CD14-positive monocyte (primary cell): ENCODE measurements around the gene MYPN. TPM values are rescaled to one million over a fixed set of nuclear protein-coding genes. Genes with fewer than 3 reads are reported as not detected.

Source experiments
- DNase-seq, 3 donors: peaks; one replicate each; pipeline ENCODE4 v3.0.0-alpha.2; 2011 to 2022
- H2AFZ ChIP-seq: 2 replicates; pipeline ENCODE4 v1.6.0; 2012; ENCODE audit warnings: mild to moderate bottlenecking, low read depth, low read length, inconsistent platforms; ENCODE audit not compliant: insufficient read depth, poor library complexity, severe bottlenecking
- H3K27ac ChIP-seq, 2 donors: 1 replicate in 1 of 2; 2 replicates in 1 of 2; pipeline ENCODE4 v1.5.1; 2012 to 2013; ENCODE audit warnings: low read length in 2 of 2, control low read depth in 1 of 2, inconsistent platforms in 1 of 2, low read depth in 1 of 2, mild to moderate bottlenecking in 1 of 2
- H3K27me3 ChIP-seq, 2 donors: one replicate each; pipeline versions ENCODE4 v1.6.0 to v1.6.1; 2011 to 2013; ENCODE audit warnings: low read length in 2 of 2; ENCODE audit not compliant: control insufficient read depth in 2 of 2, insufficient read depth in 2 of 2
- H3K36me3 ChIP-seq, 2 donors: replicated peaks in 1 of 2; 1 replicate in 1 of 2; 2 replicates in 1 of 2; pipeline versions ENCODE4 v1.5.1 to v1.6.1; 2012 to 2013; ENCODE audit warnings: low read length in 2 of 2, control low read depth in 1 of 2, inconsistent platforms in 1 of 2, mild to moderate bottlenecking in 1 of 2; ENCODE audit not compliant: insufficient read depth in 2 of 2, control insufficient read depth in 1 of 2
- H3K4me1 ChIP-seq, 2 donors: 1 replicate in 1 of 2; 2 replicates in 1 of 2; pipeline versions ENCODE4 v1.5.1 to v1.6.1; 2012 to 2013; ENCODE audit warnings: low read length in 2 of 2, control low read depth in 1 of 2, inconsistent platforms in 1 of 2, mild to moderate bottlenecking in 1 of 2, moderate library complexity in 1 of 2; ENCODE audit not compliant: insufficient read depth in 2 of 2, control insufficient read depth in 1 of 2
- H3K4me2 ChIP-seq: replicated peaks from 2 replicates; pipeline ENCODE3; 2012; ENCODE audit warnings: low read length, moderate library complexity, mild to moderate bottlenecking; ENCODE audit not compliant: poor library complexity, severe bottlenecking; ENCODE audit errors: extremely low read depth
- H3K4me3 ChIP-seq, 3 experiments: fragments of 200-600 bp in 1 of 3; sonication (generic) in 1 of 3; replicated peaks in 1 of 3; 1 replicate in 2 of 3; 2 replicates in 1 of 3; pipeline ENCODE4 v1.5.1; 2011 to 2013; ENCODE audit warnings: low read length in 3 of 3, mild to moderate bottlenecking in 3 of 3, control low read depth in 2 of 3, low read depth in 2 of 3, inconsistent platforms in 1 of 3, moderate library complexity in 1 of 3
- H3K79me2 ChIP-seq: 2 replicates; pipeline ENCODE4 v1.6.0; 2012; ENCODE audit warnings: mild to moderate bottlenecking, control low read depth, inconsistent platforms, low read length, moderate library complexity; ENCODE audit not compliant: insufficient read depth
- H3K9ac ChIP-seq: 2 replicates; pipeline ENCODE4 v1.6.0; 2017; ENCODE audit warnings: low read length, mild to moderate bottlenecking; ENCODE audit not compliant: insufficient read depth, poor library complexity, severe bottlenecking
- H3K9me3 ChIP-seq, 2 donors: replicated peaks in 1 of 2; 1 replicate in 1 of 2; 2 replicates in 1 of 2; pipeline versions ENCODE4 v1.5.1 to v1.6.1; 2012 to 2013; ENCODE audit warnings: low read length in 2 of 2, control low read depth in 1 of 2; ENCODE audit not compliant: control insufficient read depth in 1 of 2, insufficient read depth in 1 of 2
- H4K20me1 ChIP-seq: 2 replicates; pipeline ENCODE4 v1.6.0; 2012; ENCODE audit warnings: mild to moderate bottlenecking, low read length, control low read depth, moderate library complexity; ENCODE audit not compliant: insufficient read depth
- H3K27ac Mint-ChIP-seq, 7 donors: one replicate each; pipeline ENCODE4 v1.8.0; 2020; ENCODE audit warnings: mild to moderate bottlenecking in 7 of 7, mixed read lengths in 7 of 7, moderate library complexity in 6 of 7, inconsistent platforms in 2 of 7
- H3K27me3 Mint-ChIP-seq, 3 donors: one replicate each; pipeline ENCODE4 v1.8.0; 2021 to 2022; ENCODE audit warnings: low read depth in 3 of 3, mild to moderate bottlenecking in 3 of 3, mixed read lengths in 3 of 3, moderate library complexity in 3 of 3, inconsistent platforms in 1 of 3
- H3K36me3 Mint-ChIP-seq, 2 donors: one replicate each; pipeline ENCODE4 v1.8.0; 2020; ENCODE audit warnings: mixed read lengths in 2 of 2, inconsistent platforms in 1 of 2, mild to moderate bottlenecking in 1 of 2
- H3K4me1 Mint-ChIP-seq: one replicate; pipeline ENCODE4 v1.8.0; 2020; ENCODE audit warnings: mild to moderate bottlenecking, mixed read lengths
- H3K4me3 Mint-ChIP-seq, 2 donors: one replicate each; pipeline ENCODE4 v1.8.0; 2020; ENCODE audit warnings: mild to moderate bottlenecking in 2 of 2, mixed read lengths in 2 of 2, moderate library complexity in 1 of 2
- H3K9me3 Mint-ChIP-seq, 7 donors: one replicate each; pipeline ENCODE4 v1.8.0; 2020 to 2022; ENCODE audit warnings: mixed read lengths in 7 of 7, mild to moderate bottlenecking in 6 of 7, moderate library complexity in 6 of 7, inconsistent platforms in 2 of 7
- WGBS: methylation state at CpG from one replicate; pipeline ENCODE4 v1.1.5; 2013; ENCODE audit warnings: missing lambda C conversion rate; ENCODE audit not compliant: insufficient coverage; 5-methylcytosine and 5-hydroxymethylcytosine counted together
- intact Hi-C, 2 donors: fragments of 100-400 bp; cut with micrococcal nuclease; formaldehyde crosslinking; loops; one replicate each; pipeline versions ENCODE4 v1.15.0 to v1.15.1; 2023
- polyA plus RNA-seq, 3 donors: library from polyadenylated mRNA; depleted of rRNA in 1 of 3; unstranded in 2 of 3; stranded (reverse) in 1 of 3; fragments of 300-500 nt in 2 of 3; fragments of >200 nt in 1 of 3; fragmentation: Illumina TruSeq in 2 of 3; gene quantifications; 1 replicate in 2 of 3; 2 replicates in 1 of 3; pipeline ENCODE4 v1.2.3, GENCODE V29; 2012 to 2021
- TF ChIP-seq, protein P1 (sequence below): fragments of 200-600 bp; IDR thresholded peaks from one replicate; pipeline ENCODE4 v1.8.0; 2022; ENCODE audit warnings: antibody characterized with exemption, mild to moderate bottlenecking

Gene MYPN
- polyA plus RNA-seq, 3 donors: not detected

- H3K27ac ChIP-seq: no peak overlapping the region
- no peaks in the 10 kb centered on the region for H3K79me2 ChIP-seq
- intact Hi-C loops: no loop called here
- no peaks in the 10 kb centered on the region for H3K36me3 ChIP-seq
- no peak overlapping the region for H3K4me3 Mint-ChIP-seq
- H3K9ac ChIP-seq: no peak overlapping the region
- no CpG with 5 or more reads among the region's 2 CpGs for WGBS
- H3K4me1 ChIP-seq: no peaks in the 10 kb centered on the region
- no peaks in the 10 kb centered on the region for H3K27me3 ChIP-seq
- H3K27me3 Mint-ChIP-seq: peaks cover 0 to 6% (median 5%) of the 10 kb centered on the region in 3 donors
- TF ChIP-seq, protein P1, sequence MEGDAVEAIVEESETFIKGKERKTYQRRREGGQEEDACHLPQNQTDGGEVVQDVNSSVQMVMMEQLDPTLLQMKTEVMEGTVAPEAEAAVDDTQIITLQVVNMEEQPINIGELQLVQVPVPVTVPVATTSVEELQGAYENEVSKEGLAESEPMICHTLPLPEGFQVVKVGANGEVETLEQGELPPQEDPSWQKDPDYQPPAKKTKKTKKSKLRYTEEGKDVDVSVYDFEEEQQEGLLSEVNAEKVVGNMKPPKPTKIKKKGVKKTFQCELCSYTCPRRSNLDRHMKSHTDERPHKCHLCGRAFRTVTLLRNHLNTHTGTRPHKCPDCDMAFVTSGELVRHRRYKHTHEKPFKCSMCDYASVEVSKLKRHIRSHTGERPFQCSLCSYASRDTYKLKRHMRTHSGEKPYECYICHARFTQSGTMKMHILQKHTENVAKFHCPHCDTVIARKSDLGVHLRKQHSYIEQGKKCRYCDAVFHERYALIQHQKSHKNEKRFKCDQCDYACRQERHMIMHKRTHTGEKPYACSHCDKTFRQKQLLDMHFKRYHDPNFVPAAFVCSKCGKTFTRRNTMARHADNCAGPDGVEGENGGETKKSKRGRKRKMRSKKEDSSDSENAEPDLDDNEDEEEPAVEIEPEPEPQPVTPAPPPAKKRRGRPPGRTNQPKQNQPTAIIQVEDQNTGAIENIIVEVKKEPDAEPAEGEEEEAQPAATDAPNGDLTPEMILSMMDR: no peak
- no peak overlapping the region for H2AFZ ChIP-seq
- H3K36me3 Mint-ChIP-seq: no peaks in the 10 kb centered on the region
- H3K4me2 ChIP-seq: no peak overlapping the region
- no peaks in the 10 kb centered on the region for H3K4me1 Mint-ChIP-seq
- no peak for DNase-seq
- no peaks in the 10 kb centered on the region for H4K20me1 ChIP-seq
- peaks cover 0 to 4% (median 0%) of the 10 kb centered on the region in 7 donors for H3K9me3 Mint-ChIP-seq
- no peaks in the 10 kb centered on the region for H3K9me3 ChIP-seq
- H3K27ac Mint-ChIP-seq: no peak overlapping the region
- H3K4me3 ChIP-seq: no peak overlapping the region
Measured at GRCh38 chr10:68172324-68172723, 63.0 kb downstream of the MYPN start.

GRCh38 chr10:68175949-68176348, 66.7 kb downstream of the MYPN start:
- Histone ChIP-seq H4K20me1 (no peaks in the 10 kb centered on the region), H3K9me3 (no peaks in the 10 kb centered on the region), H3K9ac (no peak overlapping the region), H3K4me1 (no peaks in the 10 kb centered on the region), H3K4me2 (no peak overlapping the region), H3K36me3 (no peaks in the 10 kb centered on the region), H2AFZ (no peak overlapping the region), H3K79me2 (no peaks in the 10 kb centered on the region), H3K27ac (no peak overlapping the region), H3K27me3 (no peaks in the 10 kb centered on the region), H3K4me3 (no peak overlapping the region)
- WGBS: no CpG with 5 or more reads among the region's 1 CpG
- Mint-ChIP-seq H3K4me1 (no peaks in the 10 kb centered on the region), H3K4me3 (no peak overlapping the region), H3K36me3 (no peaks in the 10 kb centered on the region), H3K9me3 (no peaks in the 10 kb centered on the region), H3K27ac (no peak overlapping the region), H3K27me3 (peaks cover 0 to 6% (median 1%) of the 10 kb centered on the region in 3 donors)
- intact Hi-C loops: no loop called here
- TF ChIP-seq, protein P1: no peak
- DNase-seq: no peak
